22Rv1 (cell line): ENCODE measurements around the gene REPS1.

Source experiments
- ZFX ChIP-seq: fragments of 450-650 bp; IDR thresholded peaks from 2 replicates; pipeline ENCODE4 v1.6.1; 2017; ENCODE audit warnings: antibody characterized with exemption, borderline replicate concordance
- TF ChIP-seq, protein P1 (sequence below): fragments of 450-650 bp; IDR thresholded peaks from 2 replicates; pipeline ENCODE4 v1.5.1; 2017; ENCODE audit warnings: mild to moderate bottlenecking

DNA sequence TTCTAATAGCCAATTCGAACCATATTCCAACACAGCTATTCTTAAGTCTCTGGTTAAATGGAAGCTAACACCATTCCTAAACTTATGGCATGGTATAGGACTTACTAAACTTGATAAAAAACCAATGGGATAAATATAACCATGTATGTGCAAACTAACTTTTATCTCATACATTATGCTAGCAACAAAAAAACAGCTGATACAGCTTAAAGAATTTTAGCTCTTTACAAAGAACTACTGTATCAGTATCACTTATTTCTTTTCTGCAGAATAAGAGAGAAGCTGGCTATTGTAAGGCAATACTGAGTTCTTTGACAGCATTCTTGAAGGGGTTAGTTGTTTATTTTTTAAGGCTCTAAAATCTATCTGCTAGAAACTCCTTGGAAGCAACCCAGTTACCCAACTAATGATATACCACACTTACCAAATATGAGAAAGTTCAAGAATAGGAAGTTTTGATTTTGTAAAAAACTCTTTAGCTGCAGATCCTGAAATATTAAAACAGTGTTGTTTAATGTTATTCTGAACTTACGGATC, 44.9 kb downstream of the REPS1 start:
- TF ChIP-seq, protein P1, sequence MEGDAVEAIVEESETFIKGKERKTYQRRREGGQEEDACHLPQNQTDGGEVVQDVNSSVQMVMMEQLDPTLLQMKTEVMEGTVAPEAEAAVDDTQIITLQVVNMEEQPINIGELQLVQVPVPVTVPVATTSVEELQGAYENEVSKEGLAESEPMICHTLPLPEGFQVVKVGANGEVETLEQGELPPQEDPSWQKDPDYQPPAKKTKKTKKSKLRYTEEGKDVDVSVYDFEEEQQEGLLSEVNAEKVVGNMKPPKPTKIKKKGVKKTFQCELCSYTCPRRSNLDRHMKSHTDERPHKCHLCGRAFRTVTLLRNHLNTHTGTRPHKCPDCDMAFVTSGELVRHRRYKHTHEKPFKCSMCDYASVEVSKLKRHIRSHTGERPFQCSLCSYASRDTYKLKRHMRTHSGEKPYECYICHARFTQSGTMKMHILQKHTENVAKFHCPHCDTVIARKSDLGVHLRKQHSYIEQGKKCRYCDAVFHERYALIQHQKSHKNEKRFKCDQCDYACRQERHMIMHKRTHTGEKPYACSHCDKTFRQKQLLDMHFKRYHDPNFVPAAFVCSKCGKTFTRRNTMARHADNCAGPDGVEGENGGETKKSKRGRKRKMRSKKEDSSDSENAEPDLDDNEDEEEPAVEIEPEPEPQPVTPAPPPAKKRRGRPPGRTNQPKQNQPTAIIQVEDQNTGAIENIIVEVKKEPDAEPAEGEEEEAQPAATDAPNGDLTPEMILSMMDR = no peak
- no peak for TF ChIP-seq ZFX
